ENCODE measurements around the gene FATE1.
A peak's percentile ranks its signal among the peaks of the same experiment; 100 is the strongest.

The FATE1 gene

GRCh38 chrX:151745651-151746050, 29.8 kb downstream of the FATE1 start:
- no peak for DNase-seq

GRCh38 chrX:151746502-151746901, 30.7 kb downstream of the FATE1 start:
- DNase-seq, result no peak

DNA sequence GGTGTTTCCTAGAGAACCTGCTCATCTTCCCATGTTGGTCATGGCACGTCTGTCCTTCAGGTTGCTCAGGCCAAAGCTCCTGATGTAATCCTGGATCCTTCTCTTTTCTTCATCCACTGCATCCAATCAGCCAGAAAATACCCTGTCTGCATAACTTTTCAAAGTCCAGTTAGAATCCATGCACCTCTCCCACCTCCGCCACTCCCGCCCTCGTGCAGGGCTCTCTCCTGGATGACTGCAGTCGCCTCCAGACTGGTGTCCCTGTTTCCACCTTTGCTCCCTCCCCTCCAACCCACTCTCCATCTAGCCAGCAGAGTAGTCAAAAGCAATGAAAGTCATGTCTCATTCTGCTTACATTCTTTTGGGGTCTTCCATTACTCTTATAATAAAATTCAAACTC, 34.7 kb downstream of the FATE1 start:
- no peak for DNase-seq

DNA sequence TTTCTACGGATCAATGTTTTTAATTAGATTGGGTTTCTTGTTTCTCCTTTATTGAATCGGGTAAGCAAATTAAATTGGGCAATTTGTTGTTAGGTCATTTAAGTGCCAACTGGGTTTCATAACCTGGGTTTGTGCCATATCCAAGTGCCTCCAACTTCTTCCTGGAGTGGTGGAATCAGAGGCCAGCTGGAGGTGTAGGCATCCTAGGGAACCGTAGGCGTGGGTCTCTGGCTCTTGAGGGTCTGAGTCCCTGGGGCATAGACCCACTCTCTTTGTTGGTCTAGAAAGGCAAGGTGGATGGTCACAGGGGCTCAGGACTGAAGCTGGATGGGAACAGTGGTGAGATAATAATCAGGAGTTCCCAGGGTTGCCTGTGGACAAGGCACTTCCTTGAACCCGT, 37.0 kb downstream of the FATE1 start:
- DNase-seq, result no peak

DNA sequence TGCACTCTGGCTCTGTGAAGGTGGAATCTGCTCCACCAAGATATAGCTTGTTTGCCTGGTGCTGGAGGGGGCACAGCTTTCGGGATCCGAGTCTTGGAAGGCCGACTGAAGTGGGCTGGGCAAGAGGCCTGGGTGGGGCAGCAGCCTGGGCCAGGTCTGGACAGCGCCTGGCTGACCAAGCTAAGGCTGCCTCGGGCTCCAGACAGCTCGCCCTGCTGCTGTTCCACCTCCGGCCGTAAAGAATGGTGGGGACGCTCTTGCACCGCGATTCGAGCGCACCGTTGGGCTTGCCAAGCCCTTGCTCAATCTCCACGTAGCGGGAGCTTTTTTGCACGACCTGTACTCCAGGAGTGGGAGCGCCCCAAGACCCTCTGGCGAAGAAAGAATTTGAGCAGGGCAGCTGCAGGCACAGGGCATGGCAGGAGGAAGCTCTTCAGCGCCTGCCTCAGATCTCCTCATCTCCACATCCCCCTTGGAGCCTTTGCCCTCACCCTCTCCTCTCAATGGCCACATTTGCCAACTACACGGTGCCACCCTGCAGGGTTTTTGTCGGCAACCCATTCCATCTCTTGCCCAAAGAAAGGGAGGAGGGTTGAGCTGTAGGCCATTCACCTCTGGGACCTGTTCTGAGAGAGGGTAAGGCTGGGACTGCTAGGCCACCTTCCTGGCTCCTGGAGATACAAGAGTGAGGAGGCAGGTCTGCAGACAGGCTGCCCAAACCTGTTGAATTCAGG, 37.6 kb downstream of the FATE1 start:
- DNase-seq, result peak; percentile 3

DNA sequence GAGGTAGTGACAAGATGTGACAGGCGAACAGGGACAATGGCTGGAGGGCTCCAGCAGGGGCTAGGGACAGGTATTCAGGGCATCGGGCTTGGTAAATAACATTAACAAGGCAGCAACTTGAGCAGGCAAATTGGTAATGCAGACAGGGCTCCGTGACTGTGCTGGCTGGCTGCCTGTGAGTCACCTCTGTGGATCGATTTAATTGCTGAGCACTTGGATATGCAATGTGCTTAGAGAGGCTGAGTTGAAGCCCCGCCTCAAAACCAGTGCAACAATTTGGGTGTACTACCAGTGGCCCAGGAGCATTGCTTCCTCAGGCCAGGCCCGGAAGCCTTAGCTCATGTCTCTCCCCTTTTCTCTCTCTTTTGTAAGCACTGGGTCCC, 38.2 kb downstream of the FATE1 start:
- DNase-seq, result no peak

DNA sequence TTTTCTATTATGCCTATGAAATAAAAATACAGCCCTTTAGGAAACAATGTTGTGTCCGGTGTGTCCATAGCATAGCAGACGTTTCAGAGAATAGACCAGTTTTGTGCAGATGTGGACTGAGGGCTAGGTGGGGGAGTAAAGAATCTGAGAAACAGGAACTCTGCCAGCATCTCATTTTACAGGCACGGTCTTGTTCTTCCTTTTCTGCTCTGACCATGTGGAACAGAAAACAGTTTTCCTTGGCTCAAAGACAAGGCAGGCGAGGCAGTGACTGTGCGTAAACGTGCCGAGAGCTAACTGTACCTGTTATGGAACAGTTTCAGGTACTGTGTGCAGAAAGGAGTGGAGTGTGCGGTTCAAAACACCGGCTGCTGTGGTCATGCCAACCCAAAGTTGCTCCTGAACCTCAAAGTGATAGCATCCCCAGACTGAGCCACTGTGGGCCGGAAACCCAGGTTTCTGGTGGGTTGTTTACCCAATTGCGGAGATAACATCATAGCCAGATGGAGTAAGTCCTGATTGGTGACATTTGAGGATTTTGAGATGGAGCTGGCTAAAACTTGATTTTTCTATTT, 38.9 kb downstream of the FATE1 start:
- DNase-seq, result no peak

DNA sequence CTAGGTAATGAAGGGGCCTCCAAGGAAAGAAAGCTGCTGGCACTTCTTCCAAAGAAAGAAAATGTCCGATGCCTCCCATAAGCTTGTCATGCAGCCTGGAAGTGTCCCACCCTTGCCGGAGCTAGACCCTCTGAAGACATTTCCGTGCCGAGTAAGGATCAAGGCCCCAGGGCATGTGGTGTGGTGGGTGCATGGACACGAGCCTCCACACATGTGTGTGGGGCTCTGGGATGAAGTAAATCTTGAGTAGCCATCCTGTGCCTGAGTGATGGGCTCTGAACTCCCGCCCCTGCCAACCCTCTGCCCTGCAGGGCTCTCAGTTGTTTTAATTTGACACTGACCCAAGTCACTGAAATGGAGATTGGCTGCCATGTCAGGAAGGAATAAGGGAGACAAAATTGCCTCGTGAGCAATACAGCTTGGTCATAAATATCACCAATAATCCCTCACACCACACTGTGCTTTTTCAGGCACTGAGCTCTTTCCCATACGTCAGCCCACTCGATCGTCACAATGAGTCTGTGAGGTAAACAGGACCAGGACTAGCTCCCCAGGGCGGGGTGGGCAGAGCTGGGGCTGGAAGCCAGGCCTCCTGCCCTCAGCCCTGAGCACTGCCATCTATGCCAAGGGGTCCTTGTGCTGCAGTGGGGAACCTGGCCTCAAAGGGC, 43.3 kb downstream of the FATE1 start:
- DNase-seq, result no peak

GRCh38 chrX:151762802-151763201, 47.0 kb downstream of the FATE1 start:
- no peak for DNase-seq

GRCh38 chrX:151763711-151764110, 47.9 kb downstream of the FATE1 start:
- DNase-seq, result no peak

DNA sequence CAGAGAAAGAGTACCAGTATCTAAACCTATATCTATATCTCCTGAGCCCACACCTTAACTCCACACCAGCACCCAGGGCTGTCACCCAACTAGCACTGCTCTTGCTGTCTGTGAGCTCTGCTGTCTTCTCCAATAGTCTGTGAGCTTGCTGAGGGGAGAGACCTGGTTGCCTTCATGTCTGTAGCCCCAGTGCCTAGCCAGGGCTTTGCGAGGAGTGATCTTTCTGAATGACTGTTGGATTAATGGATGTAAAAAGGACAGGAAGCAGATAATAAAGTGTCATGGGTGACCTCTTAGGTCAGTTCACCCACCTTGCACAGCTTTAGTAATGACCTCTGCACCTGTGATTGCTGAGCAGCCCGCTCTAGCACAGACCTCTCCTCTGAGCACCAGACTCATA, 49.2 kb downstream of the FATE1 start:
- DNase-seq, result no peak

DNA sequence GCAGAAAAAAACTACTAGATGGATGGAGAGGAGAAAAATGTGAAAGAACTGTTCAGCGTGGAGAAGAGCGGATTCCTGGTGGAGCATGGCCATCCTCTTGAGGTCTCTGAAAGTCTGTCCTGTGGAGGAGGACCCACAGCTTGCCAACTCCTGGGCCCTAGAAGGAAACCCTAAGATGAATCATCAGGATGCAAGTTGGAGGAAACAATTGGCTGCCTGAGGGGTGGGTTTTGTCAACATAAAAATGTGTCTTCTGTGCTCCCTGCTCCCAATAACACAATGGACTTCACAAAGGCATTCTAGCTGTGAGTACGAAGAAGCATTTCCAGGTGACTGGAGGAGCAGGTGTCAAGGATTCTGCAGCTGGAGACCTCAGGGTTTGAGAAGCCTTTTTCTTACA, 55.9 kb downstream of the FATE1 start:
- no peak for DNase-seq

Measured in stimulated activated CD4-positive, alpha-beta T cell treated with anti-CD3 and anti-CD28 coated beads, Interleukin-1b, Interleukin-23, amount 100 ng/mL, for 48 hours (primary cell).